Central memory CD8-positive, alpha-beta T cell (primary cell): ENCODE results near the gene SPATS2L.

Experiments used
- ATAC-seq: fragments of 150-1000 bp; cut with Tn5 transposase; replicated peaks from 2 replicates; pipeline ENCODE4 v1.10.0; 2022; ENCODE audit warnings: mild to moderate bottlenecking, moderate FRiP score, moderate number of reproducible peaks; ENCODE audit not compliant: poor library complexity, severe bottlenecking; ENCODE audit errors: extremely low read depth
- DNase-seq, 2 donors: peaks; one replicate each; pipeline ENCODE4 v3.0.0; 2021; ENCODE audit warnings: low spot score in 2 of 2
- H3K27ac Mint-ChIP-seq: one replicate; pipeline ENCODE4 v1.8.0; 2022; ENCODE audit warnings: low read depth, mild to moderate bottlenecking, moderate library complexity, mixed read lengths
- H3K27me3 Mint-ChIP-seq: one replicate; pipeline ENCODE4 v1.8.0; 2022; ENCODE audit warnings: mixed read lengths
- H3K36me3 Mint-ChIP-seq: one replicate; pipeline ENCODE4 v1.8.0; 2022; ENCODE audit warnings: mild to moderate bottlenecking, moderate library complexity, mixed read lengths; ENCODE audit not compliant: insufficient read depth
- H3K4me1 Mint-ChIP-seq: one replicate; pipeline ENCODE4 v1.8.0; 2022; ENCODE audit warnings: mixed read lengths
- H3K4me3 Mint-ChIP-seq: one replicate; pipeline ENCODE4 v1.8.0; 2022; ENCODE audit warnings: mild to moderate bottlenecking, moderate library complexity, mixed read lengths
- H3K9me3 Mint-ChIP-seq: one replicate; pipeline ENCODE4 v1.8.0; 2022; ENCODE audit warnings: mixed read lengths

SPATS2L gene

GRCh38 chr2:200274116-200275075 is 32.1 kb upstream of the SPATS2L start:
- Mint-ChIP-seq H3K36me3 (no peaks in the 10 kb centered on the region), H3K27me3 (peaks cover 13% of the 10 kb centered on the region), H3K4me1 (no peaks in the 10 kb centered on the region), H3K4me3 (no peak overlapping the region), H3K9me3 (no peaks in the 10 kb centered on the region), H3K27ac (no peak overlapping the region)
- no peak for DNase-seq
- no peak for ATAC-seq

- Mint-ChIP-seq H3K36me3 (no peaks in the 10 kb centered on the region), H3K4me1 (no peaks in the 10 kb centered on the region)
- no peak for ATAC-seq
Measured at GRCh38 chr2:200275295-200276013, 31.0 kb upstream of the SPATS2L start.

GRCh38 chr2:200276472-200276871 is 30.0 kb upstream of the SPATS2L start:
- no peak overlapping the region for H3K27ac Mint-ChIP-seq

More at GRCh38 chr2:200275295-200276013, 31.0 kb upstream of the SPATS2L start:
- H3K27me3 Mint-ChIP-seq: peaks cover 13% of the 10 kb centered on the region
- no peaks in the 10 kb centered on the region for H3K9me3 Mint-ChIP-seq
- H3K4me3 Mint-ChIP-seq: no peak overlapping the region
- no peak overlapping the region for H3K27ac Mint-ChIP-seq
- no peak for DNase-seq

GRCh38 chr2:200278694-200279316 is 27.7 kb upstream of the SPATS2L start:
- no peak overlapping the region for H3K27ac Mint-ChIP-seq

More at GRCh38 chr2:200276472-200276871, 30.0 kb upstream of the SPATS2L start:
- Mint-ChIP-seq H3K27me3 (peaks cover 13% of the 10 kb centered on the region), H3K9me3 (no peaks in the 10 kb centered on the region), H3K36me3 (peaks cover 2% of the 10 kb centered on the region), H3K4me3 (no peak overlapping the region), H3K4me1 (no peaks in the 10 kb centered on the region)
- no peak for DNase-seq
- no peak for ATAC-seq

GRCh38 chr2:200279857-200280256 is 26.6 kb upstream of the SPATS2L start:
- H3K27me3 Mint-ChIP-seq: peaks cover 47% of the 10 kb centered on the region
- no peaks in the 10 kb centered on the region for H3K4me1 Mint-ChIP-seq
- H3K27ac Mint-ChIP-seq: no peak overlapping the region
- no peaks in the 10 kb centered on the region for H3K9me3 Mint-ChIP-seq
- H3K36me3 Mint-ChIP-seq: peaks cover 2% of the 10 kb centered on the region
- ATAC-seq: no peak
- no peak overlapping the region for H3K4me3 Mint-ChIP-seq
- DNase-seq: no peak

More at GRCh38 chr2:200278694-200279316, 27.7 kb upstream of the SPATS2L start:
- peaks cover 36% of the 10 kb centered on the region for H3K27me3 Mint-ChIP-seq
- peaks cover 2% of the 10 kb centered on the region for H3K36me3 Mint-ChIP-seq
- DNase-seq: no peak
- ATAC-seq: no peak
- no peaks in the 10 kb centered on the region for H3K4me1 Mint-ChIP-seq
- H3K9me3 Mint-ChIP-seq: no peaks in the 10 kb centered on the region
- no peak overlapping the region for H3K4me3 Mint-ChIP-seq

GRCh38 chr2:200286578-200286977 is 19.9 kb upstream of the SPATS2L start:
- H3K9me3 Mint-ChIP-seq: no peaks in the 10 kb centered on the region
- DNase-seq (no peak), ATAC-seq (no peak)
- no peaks in the 10 kb centered on the region for H3K4me1 Mint-ChIP-seq
- H3K36me3 Mint-ChIP-seq: no peaks in the 10 kb centered on the region
- peaks cover 66% of the 10 kb centered on the region for H3K27me3 Mint-ChIP-seq
- no peak overlapping the region for H3K4me3 Mint-ChIP-seq
- H3K27ac Mint-ChIP-seq: no peak overlapping the region

GRCh38 chr2:200288670-200289429 is 17.6 kb upstream of the SPATS2L start:
- Mint-ChIP-seq H3K27ac (no peak overlapping the region), H3K27me3 (peaks cover 44% of the 10 kb centered on the region), H3K4me1 (no peaks in the 10 kb centered on the region), H3K4me3 (no peak overlapping the region), H3K36me3 (peaks cover 1% of the 10 kb centered on the region), H3K9me3 (no peaks in the 10 kb centered on the region)
- ATAC-seq: no peak
- DNase-seq: no peak

GRCh38 chr2:200296118-200296517 is 10.4 kb upstream of the SPATS2L start:
- ATAC-seq (no peak), DNase-seq (no peak)
- H3K27me3 Mint-ChIP-seq: no peaks in the 10 kb centered on the region
- no peak overlapping the region for H3K4me3 Mint-ChIP-seq
- H3K36me3 Mint-ChIP-seq: peaks cover 4% of the 10 kb centered on the region
- H3K9me3 Mint-ChIP-seq: no peaks in the 10 kb centered on the region
- H3K27ac Mint-ChIP-seq: no peak overlapping the region
- no peaks in the 10 kb centered on the region for H3K4me1 Mint-ChIP-seq

GRCh38 chr2:200297100-200297499 is 9.4 kb upstream of the SPATS2L start:
- Mint-ChIP-seq H3K9me3 (no peaks in the 10 kb centered on the region), H3K4me3 (no peak overlapping the region)

GRCh38 chr2:200297989-200298388 is 8.5 kb upstream of the SPATS2L start:
- H3K4me3 Mint-ChIP-seq: no peak overlapping the region
- H3K27me3 Mint-ChIP-seq: no peaks in the 10 kb centered on the region
- no peak for ATAC-seq

More at GRCh38 chr2:200297100-200297499, 9.4 kb upstream of the SPATS2L start:
- DNase-seq (no peak), ATAC-seq (no peak)
- Mint-ChIP-seq H3K36me3 (peaks cover 4% of the 10 kb centered on the region), H3K27me3 (no peaks in the 10 kb centered on the region), H3K4me1 (no peaks in the 10 kb centered on the region), H3K27ac (no peak overlapping the region)

GRCh38 chr2:200298816-200299215 is 7.7 kb upstream of the SPATS2L start:
- H3K4me1 Mint-ChIP-seq: no peaks in the 10 kb centered on the region
- no peaks in the 10 kb centered on the region for H3K9me3 Mint-ChIP-seq
- no peaks in the 10 kb centered on the region for H3K27me3 Mint-ChIP-seq
- H3K27ac Mint-ChIP-seq: no peak overlapping the region
- DNase-seq (no peak), ATAC-seq (no peak)
- no peak overlapping the region for H3K4me3 Mint-ChIP-seq
- H3K36me3 Mint-ChIP-seq: peaks cover 3% of the 10 kb centered on the region

More at GRCh38 chr2:200297989-200298388, 8.5 kb upstream of the SPATS2L start:
- Mint-ChIP-seq H3K27ac (no peak overlapping the region), H3K4me1 (no peaks in the 10 kb centered on the region), H3K36me3 (peaks cover 4% of the 10 kb centered on the region), H3K9me3 (no peaks in the 10 kb centered on the region)
- DNase-seq: no peak

GRCh38 chr2:200300065-200300464 is 6.4 kb upstream of the SPATS2L start:
- Mint-ChIP-seq H3K9me3 (no peaks in the 10 kb centered on the region), H3K27me3 (no peaks in the 10 kb centered on the region), H3K4me3 (no peak overlapping the region), H3K4me1 (no peaks in the 10 kb centered on the region), H3K36me3 (peaks cover 3% of the 10 kb centered on the region), H3K27ac (no peak overlapping the region)
- DNase-seq (no peak), ATAC-seq (no peak)
